HG02798 (cell line): ENCODE results near the gene ZNF784.

Experiments used
- ATAC-seq: cut with Tn5 transposase; IDR thresholded peaks from one replicate; pipeline ENCODE4 v1.9.1; 2021; ENCODE audit warnings: mild to moderate bottlenecking; ENCODE audit not compliant: unreplicated experiment, poor library complexity

Gene ZNF784

DNA sequence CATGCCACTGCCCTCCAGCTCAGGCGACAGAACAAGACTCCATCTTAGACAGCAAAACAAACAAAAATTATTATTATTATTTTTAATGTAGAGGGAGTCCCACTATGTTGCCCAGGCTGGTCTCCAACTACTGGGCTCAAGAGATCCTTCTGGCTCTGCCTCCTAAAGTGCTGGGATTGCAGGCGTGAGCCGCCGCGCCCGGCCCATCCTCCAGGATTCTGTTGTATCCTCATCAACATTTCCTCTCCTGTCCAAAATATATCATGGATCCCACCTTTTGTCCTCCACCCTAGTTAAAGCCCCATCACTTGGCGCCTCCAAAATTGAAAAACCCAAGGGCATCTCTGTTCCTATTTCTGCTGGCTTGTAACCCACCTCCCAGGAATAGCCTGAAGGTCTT lies 1.2 kb downstream of the ZNF784 start:
- ATAC-seq, result no peak

- ATAC-seq, result no peak
Observed at GRCh38 chr19:55622242-55622969, 2.0 kb downstream of the ZNF784 start.

DNA sequence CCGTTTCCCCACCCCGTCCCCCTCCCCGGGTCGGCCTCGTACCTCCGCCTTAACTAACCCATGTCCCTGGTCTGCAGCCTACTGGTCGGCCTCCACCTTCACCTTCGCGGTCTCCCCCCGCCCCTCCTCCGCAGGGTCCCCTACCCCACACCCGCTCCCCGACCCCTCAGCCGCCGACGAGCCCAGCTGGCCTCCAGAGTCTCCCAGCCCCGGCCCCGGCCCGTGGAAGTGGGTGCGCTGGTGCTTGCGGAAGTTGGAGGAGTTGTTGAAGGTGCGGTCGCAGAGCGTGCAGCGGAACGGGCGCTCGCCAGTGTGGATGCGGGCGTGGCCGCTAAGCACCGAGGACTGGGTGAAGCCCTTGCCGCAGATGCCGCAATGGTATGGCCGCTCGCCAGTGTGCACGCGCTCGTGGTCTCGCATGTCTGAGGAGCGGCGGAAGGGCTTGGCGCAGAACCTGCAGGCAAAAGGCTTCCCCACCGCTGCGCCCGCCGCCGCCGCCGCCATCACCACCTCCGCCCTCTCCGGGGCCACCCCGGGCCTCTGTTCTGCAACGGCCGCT lies 2.6 kb downstream of the ZNF784 start:
- no peak for ATAC-seq

- ATAC-seq, result no peak
Observed at GRCh38 chr19:55621205-55621672, 3.1 kb downstream of the ZNF784 start.

DNA sequence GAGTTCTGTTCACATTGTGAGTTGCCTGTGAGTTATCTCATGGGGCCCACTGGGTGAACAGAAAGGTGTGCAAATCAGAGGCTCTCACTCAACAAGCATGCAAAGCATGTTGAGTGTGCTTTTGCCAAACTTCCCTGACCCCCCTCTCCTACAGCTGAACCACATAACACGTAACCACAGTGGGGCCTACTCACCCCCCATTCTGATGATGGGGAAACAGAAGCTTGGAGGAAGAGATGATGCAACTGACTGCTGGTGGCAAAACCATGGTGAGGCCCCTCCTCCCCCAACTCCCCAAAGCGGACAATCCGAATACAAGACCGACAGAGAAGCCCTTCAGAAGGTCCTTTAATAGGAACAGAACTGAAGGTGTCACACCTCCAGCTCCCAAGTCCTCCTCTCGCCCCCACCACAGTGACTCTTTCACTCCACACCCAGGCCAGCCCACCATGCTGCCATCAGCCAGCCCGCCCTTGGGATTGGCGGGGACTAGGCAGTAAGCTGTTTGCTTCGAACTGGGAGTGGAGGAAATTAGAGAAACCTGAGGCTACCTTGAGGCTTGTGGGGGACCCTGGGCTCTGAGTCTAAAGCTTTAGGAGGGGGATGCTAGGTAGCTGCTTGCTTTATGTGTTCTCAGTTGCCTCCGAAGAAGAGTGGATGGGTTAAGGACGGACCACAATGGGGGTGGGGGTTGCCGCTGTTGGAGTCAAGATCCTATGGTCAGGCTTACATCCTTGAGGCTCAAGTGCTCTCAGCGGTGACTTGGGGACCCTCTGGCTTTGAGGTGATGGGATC lies 3.8 kb downstream of the ZNF784 start:
- ATAC-seq, result no peak

GRCh38 chr19:55619286-55619685 lies 5.1 kb downstream of the ZNF784 start:
- ATAC-seq, result no peak

- ATAC-seq, result no peak
Observed at GRCh38 chr19:55618426-55618825, 5.9 kb downstream of the ZNF784 start.

- no peak for ATAC-seq
Observed at GRCh38 chr19:55617426-55617825, 6.9 kb downstream of the ZNF784 start.

DNA sequence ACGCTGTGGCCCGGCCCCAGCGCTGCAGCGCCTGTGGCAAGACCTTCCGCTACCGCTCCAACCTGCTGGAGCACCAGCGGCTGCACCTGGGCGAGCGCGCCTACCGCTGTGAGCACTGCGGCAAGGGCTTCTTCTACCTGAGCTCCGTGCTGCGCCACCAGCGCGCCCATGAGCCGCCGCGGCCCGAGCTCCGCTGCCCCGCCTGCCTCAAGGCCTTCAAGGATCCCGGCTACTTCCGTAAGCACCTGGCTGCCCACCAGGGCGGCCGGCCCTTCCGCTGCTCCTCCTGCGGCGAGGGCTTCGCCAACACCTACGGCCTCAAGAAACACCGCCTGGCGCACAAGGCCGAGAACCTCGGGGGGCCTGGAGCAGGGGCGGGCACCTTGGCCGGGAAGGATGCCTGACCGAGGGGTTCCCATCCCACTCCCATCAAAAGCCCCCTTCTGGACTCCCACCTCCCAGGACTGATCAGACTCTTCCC lies 7.9 kb downstream of the ZNF784 start:
- ATAC-seq, result no peak

- no peak for ATAC-seq
Observed at GRCh38 chr19:55615543-55616394, 8.6 kb downstream of the ZNF784 start.

- no peak for ATAC-seq
Observed at GRCh38 chr19:55614711-55615542, 9.4 kb downstream of the ZNF784 start.

DNA sequence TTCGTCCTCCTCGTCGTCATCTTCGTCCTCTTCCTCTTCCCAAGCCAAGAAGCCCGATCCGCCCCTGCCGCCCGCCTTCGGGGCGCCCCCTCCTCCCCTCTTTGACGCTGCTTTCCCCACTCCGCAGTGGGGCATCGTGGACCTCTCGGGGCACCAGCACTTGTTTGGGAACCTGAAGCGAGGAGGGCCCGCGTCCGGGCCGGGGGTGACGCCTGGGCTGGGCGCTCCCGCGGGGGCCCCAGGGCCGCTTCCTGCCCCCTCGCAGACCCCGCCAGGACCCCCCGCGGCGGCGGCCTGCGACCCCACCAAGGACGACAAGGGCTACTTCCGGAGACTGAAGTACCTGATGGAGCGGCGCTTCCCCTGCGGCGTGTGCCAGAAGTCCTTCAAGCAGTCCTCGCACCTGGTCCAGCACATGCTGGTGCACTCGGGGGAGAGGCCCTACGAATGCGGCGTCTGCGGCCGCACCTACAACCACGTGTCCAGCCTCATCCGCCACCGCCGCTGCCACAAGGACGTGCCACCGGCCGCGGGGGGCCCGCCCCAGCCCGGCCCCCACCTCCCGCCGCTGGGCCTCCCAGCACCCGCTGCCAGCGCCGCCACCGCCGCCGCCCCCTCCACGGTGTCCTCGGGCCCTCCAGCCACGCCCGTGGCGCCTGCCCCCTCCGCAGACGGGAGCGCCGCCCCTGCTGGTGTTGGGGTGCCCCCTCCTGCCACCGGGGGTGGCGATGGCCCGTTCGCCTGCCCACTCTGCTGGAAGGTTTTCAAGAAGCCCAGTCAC lies 10.2 kb downstream of the ZNF784 start:
- ATAC-seq, result no peak

- no peak for ATAC-seq
Observed at GRCh38 chr19:55613396-55613795, 11.0 kb downstream of the ZNF784 start.

- ATAC-seq, result no peak
Observed at GRCh38 chr19:55611983-55612645, 12.3 kb downstream of the ZNF784 start.

DNA sequence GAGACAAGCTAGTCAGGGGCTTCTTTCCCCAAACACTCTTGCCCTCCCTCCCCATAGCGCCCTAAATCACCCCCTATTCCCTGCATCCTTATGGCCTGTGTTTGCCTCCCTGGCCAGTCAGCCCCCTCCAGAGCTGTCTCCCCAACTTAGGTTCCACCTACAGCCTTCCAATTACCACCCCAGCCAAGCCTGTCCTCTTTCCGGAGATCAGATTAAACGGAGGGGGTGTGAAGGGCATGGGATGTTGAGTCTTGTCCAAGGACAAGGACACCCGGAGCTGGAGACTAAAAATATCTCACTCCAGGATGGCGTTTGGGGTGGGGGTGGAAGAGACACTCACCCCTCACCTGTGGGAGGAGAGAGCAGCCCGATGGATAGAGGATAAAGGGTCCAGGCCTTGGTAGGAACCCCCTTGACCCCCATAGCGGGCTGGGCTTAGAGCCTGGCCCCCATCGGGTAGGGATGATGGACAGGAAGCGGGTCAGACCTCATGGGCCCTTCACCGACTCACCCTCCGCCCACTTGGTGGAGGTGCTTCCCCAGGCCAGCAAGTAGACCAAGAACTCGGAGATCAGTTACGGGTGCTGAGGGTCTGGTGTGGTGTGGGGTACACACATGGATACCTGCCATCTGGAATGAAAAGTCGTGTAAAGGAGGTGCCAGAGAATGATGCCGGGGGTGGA lies 12.9 kb downstream of the ZNF784 start:
- ATAC-seq, result no peak

DNA sequence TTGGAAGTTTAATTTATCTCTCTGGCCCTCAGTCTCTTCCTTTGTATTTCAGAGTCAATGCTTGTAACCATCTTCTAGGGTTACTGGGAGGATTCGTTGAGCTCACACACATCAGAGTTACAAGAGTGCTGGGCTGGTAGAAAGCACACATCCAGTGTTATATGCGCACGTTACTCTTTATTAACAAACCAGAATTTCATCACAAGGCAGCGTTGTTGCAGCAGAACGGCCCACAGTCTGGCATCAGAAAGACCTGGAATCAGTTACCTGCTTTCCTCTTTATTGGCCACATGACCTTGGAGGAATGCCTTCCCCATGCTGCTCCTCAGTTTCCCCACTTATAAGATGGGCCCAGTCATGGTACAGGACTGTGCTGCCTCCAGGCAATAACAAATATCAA lies 15.0 kb downstream of the ZNF784 start:
- no peak for ATAC-seq

DNA sequence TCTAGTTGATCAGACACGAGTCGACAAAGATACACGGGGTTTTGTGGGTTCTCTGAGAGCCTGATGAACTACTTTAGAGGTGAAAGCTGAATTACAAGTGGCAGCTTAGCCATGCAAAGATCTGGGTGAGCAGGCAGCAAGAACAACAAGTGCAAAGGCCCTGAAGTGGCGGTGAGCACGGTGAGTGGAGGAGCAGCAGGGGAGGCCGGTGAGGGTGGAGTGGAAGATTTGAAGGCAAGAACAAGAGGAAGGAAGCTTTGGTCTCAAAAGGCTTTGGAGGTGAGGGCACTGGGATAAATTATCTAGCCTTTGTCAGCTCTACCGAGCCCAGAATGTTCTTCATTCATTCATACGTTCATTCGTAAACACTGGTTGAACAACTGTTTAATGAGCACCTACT lies 17.5 kb downstream of the ZNF784 start:
- no peak for ATAC-seq

DNA sequence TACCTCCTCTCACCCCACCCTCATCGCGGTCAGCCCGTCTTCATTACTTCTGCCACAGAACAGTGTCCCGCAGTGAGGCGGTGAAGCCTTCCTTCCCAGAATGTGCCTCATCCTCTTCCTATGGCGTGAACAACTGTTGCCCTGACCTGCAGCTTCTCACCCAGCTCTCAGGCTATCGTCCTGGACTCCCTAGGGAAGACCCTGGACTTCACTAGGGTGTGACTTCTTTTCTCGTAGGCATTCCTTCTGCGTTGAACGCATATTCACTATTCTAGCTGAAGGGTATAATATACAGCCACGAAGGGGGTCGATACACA lies 17.9 kb downstream of the ZNF784 start:
- no peak for ATAC-seq
